ENCODE results near the gene COLEC11. TPM values are rescaled to one million over a fixed set of nuclear protein-coding genes. Genes with fewer than 3 reads are reported as not detected.

COLEC11 gene
- total and polyA plus RNA-seq, 10 of the 15 experiments (the other 5 are each of a cell fraction or from before 2014, with no cell fraction given): 0.08 to 0.74 (median 0.14) TPM; not detected in 4

DNA sequence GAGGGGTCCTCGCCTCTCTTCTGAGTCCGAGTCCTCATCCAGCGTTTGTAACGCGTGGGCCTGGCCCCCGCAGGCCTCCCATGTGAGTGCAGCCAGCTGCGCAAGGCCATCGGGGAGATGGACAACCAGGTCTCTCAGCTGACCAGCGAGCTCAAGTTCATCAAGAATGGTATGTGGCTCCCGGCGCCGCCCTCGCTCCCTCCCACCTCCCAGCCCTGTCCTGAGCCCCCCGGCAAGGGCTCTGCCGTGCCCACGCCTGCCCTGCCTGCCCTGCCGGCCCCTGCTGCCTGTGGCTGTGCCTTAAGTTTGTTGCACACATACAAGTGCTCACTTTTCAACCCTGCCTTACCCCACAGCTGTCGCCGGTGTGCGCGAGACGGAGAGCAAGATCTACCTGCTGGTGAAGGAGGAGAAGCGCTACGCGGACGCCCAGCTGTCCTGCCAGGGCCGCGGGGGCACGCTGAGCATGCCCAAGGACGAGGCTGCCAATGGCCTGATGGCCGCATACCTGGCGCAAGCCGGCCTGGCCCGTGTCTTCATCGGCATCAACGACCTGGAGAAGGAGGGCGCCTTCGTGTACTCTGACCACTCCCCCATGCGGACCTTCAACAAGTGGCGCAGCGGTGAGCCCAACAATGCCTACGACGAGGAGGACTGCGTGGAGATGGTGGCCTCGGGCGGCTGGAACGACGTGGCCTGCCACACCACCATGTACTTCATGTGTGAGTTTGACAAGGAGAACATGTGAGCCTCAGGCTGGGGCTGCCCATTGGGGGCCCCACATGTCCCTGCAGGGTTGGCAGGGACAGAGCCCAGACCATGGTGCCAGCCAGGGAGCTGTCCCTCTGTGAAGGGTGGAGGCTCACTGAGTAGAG is 48.7 kb downstream of the COLEC11 start (continued):
- no peak for TF ChIP-seq SIN3A (IDR thresholded peaks at IDR 0.05; ENCODE audit: low read depth, low read length)
- TF ChIP-seq PRDM15 (CRISPR knock-in tag; IDR thresholded peaks at IDR 0.05): no peak
- TF ChIP-seq NBN (IDR thresholded peaks at IDR 0.05): no peak
- TF ChIP-seq SPI1 (IDR thresholded peaks at IDR 0.05; ENCODE audit: borderline replicate concordance, insufficient read depth, low read depth, low read length): no peak
- TF ChIP-seq, protein P1, sequence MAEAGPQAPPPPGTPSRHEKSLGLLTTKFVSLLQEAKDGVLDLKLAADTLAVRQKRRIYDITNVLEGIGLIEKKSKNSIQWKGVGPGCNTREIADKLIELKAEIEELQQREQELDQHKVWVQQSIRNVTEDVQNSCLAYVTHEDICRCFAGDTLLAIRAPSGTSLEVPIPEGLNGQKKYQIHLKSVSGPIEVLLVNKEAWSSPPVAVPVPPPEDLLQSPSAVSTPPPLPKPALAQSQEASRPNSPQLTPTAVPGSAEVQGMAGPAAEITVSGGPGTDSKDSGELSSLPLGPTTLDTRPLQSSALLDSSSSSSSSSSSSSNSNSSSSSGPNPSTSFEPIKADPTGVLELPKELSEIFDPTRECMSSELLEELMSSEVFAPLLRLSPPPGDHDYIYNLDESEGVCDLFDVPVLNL (IDR thresholded peaks at IDR 0.05; ENCODE audit: low read depth, low read length): no peak
- no peak for TF ChIP-seq KAT2A (conservative IDR thresholded peaks at IDR 0.05; ENCODE audit: control insufficient read depth, low read depth, low read length)
- TF ChIP-seq, protein P2, sequence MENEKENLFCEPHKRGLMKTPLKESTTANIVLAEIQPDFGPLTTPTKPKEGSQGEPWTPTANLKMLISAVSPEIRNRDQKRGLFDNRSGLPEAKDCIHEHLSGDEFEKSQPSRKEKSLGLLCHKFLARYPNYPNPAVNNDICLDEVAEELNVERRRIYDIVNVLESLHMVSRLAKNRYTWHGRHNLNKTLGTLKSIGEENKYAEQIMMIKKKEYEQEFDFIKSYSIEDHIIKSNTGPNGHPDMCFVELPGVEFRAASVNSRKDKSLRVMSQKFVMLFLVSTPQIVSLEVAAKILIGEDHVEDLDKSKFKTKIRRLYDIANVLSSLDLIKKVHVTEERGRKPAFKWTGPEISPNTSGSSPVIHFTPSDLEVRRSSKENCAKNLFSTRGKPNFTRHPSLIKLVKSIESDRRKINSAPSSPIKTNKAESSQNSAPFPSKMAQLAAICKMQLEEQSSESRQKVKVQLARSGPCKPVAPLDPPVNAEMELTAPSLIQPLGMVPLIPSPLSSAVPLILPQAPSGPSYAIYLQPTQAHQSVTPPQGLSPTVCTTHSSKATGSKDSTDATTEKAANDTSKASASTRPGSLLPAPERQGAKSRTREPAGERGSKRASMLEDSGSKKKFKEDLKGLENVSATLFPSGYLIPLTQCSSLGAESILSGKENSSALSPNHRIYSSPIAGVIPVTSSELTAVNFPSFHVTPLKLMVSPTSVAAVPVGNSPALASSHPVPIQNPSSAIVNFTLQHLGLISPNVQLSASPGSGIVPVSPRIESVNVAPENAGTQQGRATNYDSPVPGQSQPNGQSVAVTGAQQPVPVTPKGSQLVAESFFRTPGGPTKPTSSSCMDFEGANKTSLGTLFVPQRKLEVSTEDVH (IDR thresholded peaks at IDR 0.05; ENCODE audit: low read depth, partially characterized antibody): no peak

Data from GM12878 (cell line).